Activated CD4-positive, alpha-beta T cell treated with anti-CD3 and anti-CD28 coated beads, Interleukin-2, amount 10 ng/mL, durations not matched to agents 7 days and 5 days (primary cell): ENCODE results near the gene MAGT1. TPM values are rescaled to one million over a fixed set of nuclear protein-coding genes. Genes with fewer than 3 reads are reported as not detected.

Source experiments
- CTCF ChIA-PET: fragments of 350-600 bp; sonication (Branson Sonifier 250); formaldehyde crosslinking; loops from one replicate; lab custom pipeline; 2021; ENCODE audit warnings: antibody characterized with exemption; lab: Charles Lee
- POLR2A ChIA-PET: fragments of 350-600 bp; sonication (Branson Sonifier 250); formaldehyde crosslinking; loops from one replicate; lab custom pipeline; 2021; ENCODE audit warnings: antibody characterized with exemption; lab: Charles Lee
- DNase-seq: peaks from one replicate; pipeline ENCODE4 v3.0.0-alpha.2; 2020
- H3K27ac Mint-ChIP-seq: one replicate; pipeline ENCODE4 v1.8.0; 2021; ENCODE audit warnings: mild to moderate bottlenecking, moderate library complexity, mixed read lengths
- H3K27me3 Mint-ChIP-seq: one replicate; pipeline ENCODE4 v1.8.0; 2021; ENCODE audit warnings: mixed read lengths
- H3K36me3 Mint-ChIP-seq: one replicate; pipeline ENCODE4 v1.8.0; 2021; ENCODE audit warnings: low read depth, mixed read lengths
- H3K4me1 Mint-ChIP-seq: one replicate; pipeline ENCODE4 v1.8.0; 2021; ENCODE audit warnings: mixed read lengths
- H3K4me3 Mint-ChIP-seq: one replicate; pipeline ENCODE4 v1.8.0; 2021; ENCODE audit warnings: mild to moderate bottlenecking, moderate library complexity, mixed read lengths
- H3K9me3 Mint-ChIP-seq: one replicate; pipeline ENCODE4 v1.8.0; 2021; ENCODE audit warnings: mixed read lengths
- total RNA-seq, 2 experiments: library from RNA; stranded (reverse); gene quantifications; one replicate each; pipeline ENCODE4 v1.2.3, GENCODE V29; 2021

Gene MAGT1
- total RNA-seq, 2 experiments from 2014 or later: 51.4 to 51.7 TPM

GRCh38 chrX:77820091-77820727 is 75.0 kb downstream of the MAGT1 start:
- no peaks in the 10 kb centered on the region for H3K27me3 Mint-ChIP-seq
- no peak overlapping the region for H3K27ac Mint-ChIP-seq
- POLR2A ChIA-PET: no interaction called here
- CTCF ChIA-PET: no interaction called here
- H3K4me3 Mint-ChIP-seq: no peak overlapping the region
- peaks cover 16% of the 10 kb centered on the region for H3K36me3 Mint-ChIP-seq
- H3K4me1 Mint-ChIP-seq: no peaks in the 10 kb centered on the region
- H3K9me3 Mint-ChIP-seq: peaks cover 5% of the 10 kb centered on the region
- DNase-seq: no peak

DNA sequence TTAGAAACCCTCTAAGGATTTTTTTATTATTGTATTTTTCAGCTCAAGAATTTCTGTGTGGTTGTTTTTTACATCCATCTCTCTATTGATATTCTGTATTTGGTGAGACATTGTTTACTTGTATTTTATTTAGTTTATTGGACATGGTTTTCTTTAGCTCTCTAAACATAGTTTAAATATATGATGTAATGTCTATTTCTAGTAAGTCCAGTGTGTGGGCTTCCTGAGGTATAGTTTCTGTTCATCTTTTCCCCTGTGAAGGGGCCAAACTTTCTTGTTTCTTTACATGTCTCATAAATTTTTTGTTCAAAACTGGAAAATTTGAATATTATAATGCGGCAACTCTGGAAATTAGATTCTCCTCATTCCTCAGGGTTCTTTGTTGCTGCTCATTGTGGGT is 81.0 kb downstream of the MAGT1 start:
- Mint-ChIP-seq H3K4me3 (no peak overlapping the region), H3K9me3 (peaks cover 3% of the 10 kb centered on the region), H3K36me3 (no peaks in the 10 kb centered on the region), H3K27ac (no peak overlapping the region), H3K27me3 (no peaks in the 10 kb centered on the region), H3K4me1 (no peaks in the 10 kb centered on the region)
- ChIA-PET CTCF (interaction anchor here (0.7 to 1.0 kb wide), 2 partner anchors 16 to 1905 kb away, joined by 3 read pairs; no protein-coding TSS in a partner anchor), POLR2A (no interaction called here)
- DNase-seq: no peak

- H3K27me3 Mint-ChIP-seq: no peaks in the 10 kb centered on the region
- ChIA-PET CTCF (no interaction called here), POLR2A (no interaction called here)
- no peaks in the 10 kb centered on the region for H3K4me1 Mint-ChIP-seq
- H3K36me3 Mint-ChIP-seq: no peaks in the 10 kb centered on the region
- no peak for DNase-seq
- H3K4me3 Mint-ChIP-seq: no peak overlapping the region
- no peak overlapping the region for H3K27ac Mint-ChIP-seq
- no peaks in the 10 kb centered on the region for H3K9me3 Mint-ChIP-seq
These were observed 93.0 kb downstream of the MAGT1 start for GRCh38 chrX:77802201-77802600.

- Mint-ChIP-seq H3K27ac (no peak overlapping the region), H3K4me3 (no peak overlapping the region), H3K4me1 (no peaks in the 10 kb centered on the region), H3K27me3 (no peaks in the 10 kb centered on the region), H3K36me3 (peaks cover 1% of the 10 kb centered on the region), H3K9me3 (no peaks in the 10 kb centered on the region)
- ChIA-PET POLR2A (no interaction called here), CTCF (no interaction called here)
- DNase-seq: no peak
These were observed 100.1 kb downstream of the MAGT1 start for GRCh38 chrX:77795124-77795523.

DNA sequence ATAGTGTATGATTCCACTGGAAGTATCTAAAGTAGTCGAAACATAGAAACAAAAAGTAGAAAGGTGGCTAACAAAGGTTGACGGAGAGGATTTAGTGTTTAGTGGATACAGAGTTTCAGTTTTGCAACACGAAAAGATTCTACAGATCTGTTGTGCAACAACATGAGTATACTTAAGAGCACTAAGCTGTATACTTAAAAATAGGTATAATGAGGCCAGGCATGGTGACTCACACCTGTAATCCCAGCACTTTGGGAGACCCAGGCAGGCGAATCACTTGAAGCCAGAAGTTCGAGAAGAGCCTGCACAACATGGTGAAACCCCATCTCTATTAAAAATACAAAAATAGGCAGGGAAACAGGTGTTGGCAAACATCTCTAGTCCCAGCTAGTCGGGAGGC is 101.3 kb downstream of the MAGT1 start:
- ChIA-PET CTCF (no interaction called here), POLR2A (no interaction called here)
- Mint-ChIP-seq H3K4me3 (no peak overlapping the region), H3K36me3 (peaks cover 1% of the 10 kb centered on the region), H3K27me3 (no peaks in the 10 kb centered on the region), H3K27ac (no peak overlapping the region), H3K9me3 (no peaks in the 10 kb centered on the region), H3K4me1 (no peaks in the 10 kb centered on the region)
- no peak for DNase-seq

GRCh38 chrX:77788050-77788449 is 107.2 kb downstream of the MAGT1 start:
- Mint-ChIP-seq H3K4me1 (peaks cover 25% of the 10 kb centered on the region), H3K4me3 (peak overlapping the region; percentile 52), H3K27me3 (no peaks in the 10 kb centered on the region), H3K27ac (peak overlapping the region; percentile 83), H3K36me3 (peaks cover 2% of the 10 kb centered on the region), H3K9me3 (no peaks in the 10 kb centered on the region)
- POLR2A ChIA-PET: no interaction called here
- CTCF ChIA-PET: no interaction called here
- DNase-seq: peak; percentile 44

DNA sequence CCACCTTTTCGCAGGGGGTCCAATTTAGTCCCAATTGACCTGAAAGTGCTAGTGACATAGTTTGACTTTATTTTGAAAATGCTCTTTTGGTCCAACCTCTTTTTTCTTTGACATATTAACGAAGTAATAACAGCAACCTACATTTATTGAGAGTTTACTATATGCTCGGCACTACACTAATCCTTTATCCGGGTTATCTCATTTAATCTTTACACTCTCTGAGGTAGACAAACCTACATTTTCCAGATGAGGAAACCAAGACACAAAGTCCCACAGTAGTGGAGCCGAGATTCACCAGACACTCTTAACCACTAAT is 108.9 kb downstream of the MAGT1 start:
- peak overlapping the region; percentile 100 for H3K27ac Mint-ChIP-seq
- H3K27me3 Mint-ChIP-seq: no peaks in the 10 kb centered on the region
- H3K4me1 Mint-ChIP-seq: peaks cover 30% of the 10 kb centered on the region
- H3K4me3 Mint-ChIP-seq: peak overlapping the region; percentile 98
- DNase-seq: no peak
- peaks cover 2% of the 10 kb centered on the region for H3K36me3 Mint-ChIP-seq
- no peaks in the 10 kb centered on the region for H3K9me3 Mint-ChIP-seq
- ChIA-PET CTCF (no interaction called here), POLR2A (no interaction called here)

- CTCF ChIA-PET: no interaction called here
- POLR2A ChIA-PET: no interaction called here
- H3K4me1 Mint-ChIP-seq: peaks cover 30% of the 10 kb centered on the region
These were observed 109.5 kb downstream of the MAGT1 start, which contains the start of gene ATRX for GRCh38 chrX:77785486-77786364. Gene ATRX (minus strand): TSS chrX:77786216. CDS start chrX:77786001, 215 bp downstream.

GRCh38 chrX:77779695-77780094 is 115.5 kb downstream of the MAGT1 start:
- no peak overlapping the region for H3K4me3 Mint-ChIP-seq
- no peak for DNase-seq
- no peaks in the 10 kb centered on the region for H3K9me3 Mint-ChIP-seq
- POLR2A ChIA-PET: no interaction called here
- CTCF ChIA-PET: no interaction called here
- peak overlapping the region; percentile 4 for H3K27ac Mint-ChIP-seq
- H3K36me3 Mint-ChIP-seq: peaks cover 10% of the 10 kb centered on the region
- no peaks in the 10 kb centered on the region for H3K27me3 Mint-ChIP-seq
- H3K4me1 Mint-ChIP-seq: peaks cover 28% of the 10 kb centered on the region

More at GRCh38 chrX:77785486-77786364, 109.5 kb downstream of the MAGT1 start, which contains the start of gene ATRX:
- Mint-ChIP-seq H3K4me3 (peak within 1 kb of the TSS; percentile 98), H3K9me3 (no peaks in the 10 kb centered on the region), H3K27ac (peak within 1 kb of the TSS; percentile 100), H3K36me3 (peaks cover 2% of the 10 kb centered on the region), H3K27me3 (no peaks in the 10 kb centered on the region)
- DNase-seq: peak; percentile 83

- DNase-seq: no peak
- Mint-ChIP-seq H3K27ac (no peak overlapping the region), H3K36me3 (peaks cover 16% of the 10 kb centered on the region), H3K9me3 (no peaks in the 10 kb centered on the region), H3K27me3 (no peaks in the 10 kb centered on the region), H3K4me1 (peaks cover 21% of the 10 kb centered on the region), H3K4me3 (no peak overlapping the region)
- ChIA-PET POLR2A (no interaction called here), CTCF (no interaction called here)
These were observed 118.6 kb downstream of the MAGT1 start for GRCh38 chrX:77776659-77777058.

Other genes starting within 250 kb of the MAGT1 start
- gene ATRX, start 109.2 kb downstream of the MAGT1 start, total RNA-seq: 10 to 100 TPM; 66.4 to 70.9 TPM
- gene COX7B, start 4.0 kb upstream of the MAGT1 start, total RNA-seq: 100 to 1,000 TPM; 244 to 298 TPM
- gene ATP7A, start 15.3 kb upstream of the MAGT1 start, total RNA-seq: 10 to 100 TPM; 11.9 to 13.3 TPM
- not detected for gene PGAM4, start 74.2 kb upstream of the MAGT1 start, total RNA-seq
- 100 to 1,000 TPM; 682 to 705 TPM for gene PGK1, start 208.8 kb upstream of the MAGT1 start, total RNA-seq
- gene TAF9B, start 244.2 kb upstream of the MAGT1 start, total RNA-seq: 10 to 100 TPM; 24.0 to 25.6 TPM